Stimulated activated CD8-positive, alpha-beta memory T cell treated with anti-CD3 and anti-CD28 coated beads, Interleukin-4, amount 100 ng/mL, for 24 hours (primary cell): ENCODE data around the gene DNAI7.

Experiments used
- DNase-seq: peaks from one replicate; pipeline ENCODE4 v3.0.0-alpha.2; 2020; ENCODE audit warnings: low read depth

The DNAI7 gene

DNA sequence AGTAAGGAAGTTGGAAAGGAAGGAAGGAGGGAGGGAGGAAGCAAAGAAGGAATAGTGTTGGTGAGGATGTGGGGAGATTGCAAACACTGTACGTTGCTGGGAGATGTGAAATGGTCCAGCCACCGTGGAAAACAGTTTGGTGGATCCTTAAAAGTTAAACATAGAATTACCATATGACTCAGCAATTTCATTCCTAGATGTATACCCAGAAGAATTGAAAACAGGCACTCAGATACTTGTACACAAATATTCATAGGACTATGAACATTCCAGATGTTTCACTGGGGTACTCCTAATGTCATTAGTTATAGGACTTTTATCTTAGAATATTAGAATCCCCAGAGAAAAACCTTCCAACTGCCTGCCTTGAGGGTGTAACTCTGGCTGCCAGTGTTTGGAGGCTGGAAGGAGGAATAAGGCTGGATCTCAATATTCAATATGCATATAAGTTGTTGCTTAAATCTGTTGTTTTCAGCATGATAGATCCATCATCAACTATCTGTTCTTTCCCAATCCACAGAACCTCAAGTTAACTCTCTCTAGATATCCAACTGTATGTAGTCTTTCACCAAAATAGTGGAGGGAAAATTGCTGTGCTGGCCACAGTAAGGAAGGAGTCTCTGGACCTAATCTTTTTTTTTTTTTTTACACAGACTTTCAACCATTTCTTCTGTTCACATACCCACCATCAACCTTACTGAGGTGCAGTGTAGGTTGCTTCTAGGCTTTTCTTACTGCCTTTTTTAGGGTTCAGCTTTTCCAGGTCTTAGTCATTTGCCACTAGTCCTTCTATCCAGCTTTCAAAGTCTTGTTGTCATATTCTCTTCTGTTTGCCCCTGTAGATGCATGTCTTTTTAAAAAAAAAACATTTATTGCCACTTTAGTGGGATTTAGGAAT is 94.5 kb downstream of the DNAI7 start:
- DNase-seq = no peak

DNA sequence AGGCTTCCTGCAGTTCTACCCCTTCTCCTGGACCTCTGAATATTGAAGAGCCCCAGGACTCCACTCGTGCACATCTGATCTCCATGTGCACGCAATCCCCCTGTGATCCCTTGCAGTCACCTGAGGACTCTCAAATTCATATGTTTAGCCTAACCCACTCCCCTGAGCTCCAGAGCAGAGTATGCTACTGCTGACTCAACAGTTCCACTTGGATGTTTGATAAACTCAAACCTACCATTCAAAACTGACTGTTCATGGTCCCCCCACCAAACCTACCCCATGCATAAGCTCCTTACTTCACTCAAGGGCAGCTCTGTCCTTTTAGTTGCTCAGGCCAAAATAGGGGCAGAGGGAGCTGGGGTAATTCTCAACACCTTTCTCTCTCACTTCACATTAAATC is 96.0 kb downstream of the DNAI7 start:
- no peak for DNase-seq

GRCh38 chr12:25089738-25090137 is 105.2 kb downstream of the DNAI7 start:
- no peak for DNase-seq

DNA sequence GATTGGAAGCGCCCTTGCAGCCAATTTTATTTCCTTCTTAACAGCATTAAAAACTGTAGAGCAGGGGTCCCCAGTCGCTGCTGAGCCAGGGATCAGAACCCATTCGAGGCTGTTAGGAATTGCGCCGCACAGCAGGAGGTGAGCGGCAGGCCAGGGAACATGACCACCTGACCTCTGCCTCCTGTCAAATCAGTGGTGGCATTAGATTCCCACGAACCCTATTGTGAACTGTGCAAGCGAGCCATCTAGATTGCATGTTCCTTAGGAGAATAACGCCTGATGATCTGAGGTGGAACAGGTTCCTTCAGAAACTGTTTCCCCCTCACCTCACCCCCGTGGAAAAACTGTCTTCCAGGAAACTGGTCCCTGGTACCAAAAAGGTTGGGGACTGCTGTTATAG is 107.4 kb downstream of the DNAI7 start:
- no peak for DNase-seq

DNA sequence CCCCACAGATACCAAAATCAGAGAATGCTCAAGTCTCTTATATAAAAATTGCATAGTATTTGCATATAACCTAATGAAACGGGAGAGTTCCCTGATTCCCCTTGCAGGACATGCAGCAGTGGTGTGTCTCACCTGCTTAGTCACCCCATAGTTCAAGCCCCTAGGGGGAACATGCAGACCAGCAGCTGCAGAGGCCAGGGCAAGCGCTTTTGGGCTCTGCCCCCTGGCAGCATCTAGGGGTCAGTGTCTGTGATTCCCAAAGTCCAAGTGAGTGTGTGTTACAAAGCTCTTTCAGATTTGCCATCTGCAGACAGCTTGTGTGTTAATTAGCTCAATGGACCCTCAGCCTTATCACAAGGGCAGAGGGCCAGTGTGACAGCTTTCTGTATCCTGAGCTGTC is 110.1 kb downstream of the DNAI7 start:
- DNase-seq = no peak

DNA sequence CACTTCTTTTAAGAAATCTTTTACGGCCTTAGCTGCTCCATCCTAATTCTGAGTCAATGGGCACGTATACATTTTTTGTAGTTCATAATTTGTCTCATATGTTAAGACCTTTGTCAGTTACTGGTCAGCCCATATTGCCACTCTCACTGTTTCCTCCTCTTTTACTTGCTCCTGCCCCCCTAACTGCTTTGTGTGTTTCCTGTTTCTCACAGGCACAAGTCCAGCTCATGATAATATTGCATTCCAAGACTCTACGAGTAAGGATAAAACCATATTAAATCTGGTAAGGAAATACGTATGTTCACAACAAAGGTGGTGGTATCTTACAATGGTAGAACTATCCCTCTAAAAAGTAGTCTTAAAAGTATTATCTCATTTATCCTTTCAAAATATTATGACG is 111.7 kb downstream of the DNAI7 start:
- DNase-seq = no peak

- no peak for DNase-seq
Observed at GRCh38 chr12:25082628-25083027, 112.3 kb downstream of the DNAI7 start.

DNA sequence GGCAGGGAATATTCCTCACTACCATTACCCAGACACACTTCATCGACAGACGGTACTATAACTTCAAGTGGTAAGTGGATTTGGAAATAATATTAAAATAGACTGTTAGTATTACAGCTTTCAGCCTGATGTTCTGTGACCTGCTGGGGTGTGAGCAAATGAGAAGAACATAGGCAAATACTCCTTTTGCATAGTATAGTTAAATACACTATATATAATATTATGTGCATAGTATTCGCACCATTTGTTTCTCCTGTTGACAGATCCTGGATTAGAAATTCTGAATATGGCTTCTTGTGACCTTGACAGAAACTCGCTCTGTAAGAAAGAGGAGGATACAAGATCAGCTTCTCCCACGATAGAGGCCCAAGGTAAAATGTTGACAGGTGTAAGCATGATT is 115.6 kb downstream of the DNAI7 start:
- no peak for DNase-seq

GRCh38 chr12:25074954-25075353 is 120.0 kb downstream of the DNAI7 start:
- no peak for DNase-seq

DNA sequence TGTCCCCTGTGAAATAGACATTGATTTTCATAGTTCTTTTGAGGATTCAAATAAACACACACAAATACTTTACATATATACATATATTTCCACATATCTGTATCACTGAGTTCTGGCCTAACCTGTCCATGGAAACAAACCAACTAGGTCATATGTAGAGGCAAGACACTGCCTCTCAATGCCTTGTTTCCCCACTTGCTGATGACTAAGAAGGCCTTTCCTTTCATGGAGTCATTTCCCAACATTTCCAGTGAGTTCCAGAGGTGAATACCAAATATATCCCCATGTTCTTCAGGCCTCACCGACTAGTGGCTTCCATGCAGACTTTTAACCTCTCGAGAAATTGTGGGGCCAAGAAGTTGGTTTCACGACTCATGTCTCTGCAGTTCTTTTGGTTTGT is 120.8 kb downstream of the DNAI7 start:
- DNase-seq = no peak

DNA sequence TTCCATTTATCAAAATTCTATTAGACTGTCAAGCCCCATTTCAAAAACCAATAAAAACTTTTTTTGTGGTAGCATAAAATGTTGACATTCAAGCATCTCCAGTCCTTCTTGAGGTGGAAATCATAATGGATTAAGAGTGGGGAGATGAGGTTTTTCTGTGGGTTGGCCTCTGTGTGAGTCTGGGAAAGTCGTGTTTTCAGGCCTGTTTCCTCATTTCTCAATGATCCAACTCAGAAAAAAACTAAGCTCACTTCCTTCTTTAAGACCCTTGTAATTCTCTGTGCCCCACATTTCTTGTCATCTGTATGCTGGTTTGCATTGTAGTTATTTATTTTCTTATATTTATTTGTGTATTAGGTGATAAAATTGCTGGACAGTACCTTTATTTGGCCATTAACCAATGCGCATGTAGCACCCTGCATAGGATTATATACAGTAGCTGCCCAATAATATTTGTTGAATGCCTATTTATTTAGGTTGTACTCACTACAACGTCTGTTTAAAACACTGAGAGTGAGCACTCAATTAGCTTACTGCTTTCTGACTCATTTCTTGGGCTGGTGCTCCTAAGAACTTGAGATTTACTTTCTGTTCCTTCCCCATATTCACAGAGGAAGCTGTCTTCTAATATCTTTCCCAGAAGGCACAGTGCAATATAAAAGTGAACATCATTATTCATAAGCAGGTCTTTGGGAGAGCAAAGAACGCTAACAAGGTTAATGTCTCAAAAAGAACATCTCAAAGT is 121.9 kb downstream of the DNAI7 start:
- DNase-seq = no peak

DNA sequence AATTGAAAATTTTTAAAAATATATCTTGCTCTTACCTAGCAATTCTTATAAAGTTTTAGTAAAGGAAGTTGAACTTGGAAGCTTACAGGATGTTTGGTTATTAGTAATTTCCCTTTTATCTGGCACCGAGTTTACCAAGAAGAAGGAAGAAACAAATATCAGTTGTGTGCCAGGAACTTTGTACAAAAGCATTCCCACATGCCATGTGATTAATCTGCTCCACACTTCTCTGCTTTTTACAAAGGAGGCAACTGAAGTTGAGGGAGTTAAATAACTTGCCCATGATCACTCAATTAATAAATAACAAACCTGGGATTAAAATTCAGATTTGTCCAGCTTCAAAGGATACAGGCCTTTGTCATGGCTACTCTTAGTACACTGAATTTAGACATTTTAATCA is 123.6 kb downstream of the DNAI7 start:
- DNase-seq = no peak

DNA sequence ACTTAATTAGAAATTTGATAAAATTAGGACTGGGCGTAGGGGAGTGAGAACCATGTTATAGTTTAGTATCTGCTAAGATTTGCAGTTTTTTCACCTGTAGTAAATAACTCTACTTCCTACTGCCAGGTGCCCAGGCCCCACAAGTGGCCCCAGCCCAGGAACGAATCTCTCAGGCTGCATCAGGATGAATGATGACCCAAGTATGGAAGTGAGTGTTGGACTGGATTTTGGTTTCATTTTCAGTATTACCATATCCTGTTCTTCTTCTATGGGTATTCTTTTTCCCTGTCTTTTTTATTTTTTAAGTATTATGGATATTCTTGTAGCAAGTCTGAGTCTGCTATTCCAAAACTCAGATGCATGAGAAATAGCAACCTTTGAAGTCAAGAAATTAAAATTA is 125.7 kb downstream of the DNAI7 start:
- DNase-seq = no peak

DNA sequence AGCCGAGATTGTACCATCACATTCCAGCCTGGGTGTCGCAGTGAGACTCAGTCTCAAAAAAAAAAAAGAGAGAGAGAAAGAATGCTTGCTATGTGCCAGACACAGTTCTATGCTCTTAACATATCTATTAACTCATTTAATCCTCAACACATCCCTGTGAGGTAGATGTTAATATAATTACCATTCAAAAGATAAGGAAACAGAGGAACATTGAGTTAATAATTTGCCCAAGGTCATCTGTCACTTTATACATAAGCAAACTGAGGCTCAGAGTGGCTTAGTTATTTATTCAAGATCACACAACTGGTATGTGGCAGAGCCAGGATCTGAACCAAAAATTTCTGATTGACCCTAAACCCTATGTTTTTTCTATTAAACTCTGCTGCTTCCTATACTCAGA is 129.9 kb downstream of the DNAI7 start:
- DNase-seq = no peak

GRCh38 chr12:25063873-25064628 is 130.9 kb downstream of the DNAI7 start:
- DNase-seq = no peak

DNA sequence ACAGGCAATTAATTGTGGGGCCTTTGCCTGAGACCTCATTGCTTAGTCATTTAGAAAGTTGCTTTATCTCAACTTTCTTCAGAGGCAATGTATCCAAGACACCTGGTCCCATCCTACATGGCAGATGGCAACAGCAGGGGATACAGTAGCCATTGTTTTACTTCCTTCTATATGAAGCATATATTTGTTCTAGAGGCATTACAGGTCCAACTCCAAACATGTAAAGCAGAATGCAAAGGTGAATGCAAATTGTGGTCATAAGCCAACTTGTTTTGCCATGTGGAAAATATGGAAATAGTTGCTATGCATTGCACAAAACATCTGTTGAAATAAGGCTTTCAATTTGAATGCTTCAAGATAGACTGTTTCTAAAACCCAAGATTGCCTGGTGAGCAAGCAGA is 136.3 kb downstream of the DNAI7 start:
- DNase-seq = no peak
